ENCODE results near the gene TNFRSF14.
"Not testable (repeated sequence)": the region's sequence is repeated elsewhere in the genome, so short reads cannot be mapped to it uniquely, and the experiment has no call there.

TNFRSF14 gene

DNA sequence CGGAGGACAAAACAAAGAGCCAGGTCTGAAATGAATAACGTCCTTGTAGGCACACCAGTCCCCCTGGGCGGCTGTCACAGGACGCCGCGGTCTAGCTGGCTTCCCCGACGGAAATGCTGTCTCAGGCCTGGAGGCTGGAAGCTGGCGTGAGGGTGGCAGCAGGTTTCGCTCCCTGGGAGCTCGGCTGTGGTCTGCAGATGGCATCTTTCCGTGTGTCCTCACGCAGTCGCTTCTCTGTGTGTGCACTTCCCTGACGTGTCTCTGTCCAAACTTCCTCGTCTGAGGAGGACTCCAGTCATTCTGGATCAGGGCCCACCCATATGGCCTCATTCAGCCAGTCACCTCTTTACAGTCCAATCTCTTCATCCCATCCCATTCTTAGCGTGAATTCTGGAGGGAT, 14.2 kb downstream of the TNFRSF14 start:
- no peak for DNase-seq

GRCh38 chr1:2571348-2571747, 15.2 kb downstream of the TNFRSF14 start:
- no peak for DNase-seq

GRCh38 chr1:2573250-2573920, 17.2 kb downstream of the TNFRSF14 start:
- DNase-seq = no peak

- no peak for DNase-seq
Observed at GRCh38 chr1:2574350-2574749, 18.2 kb downstream of the TNFRSF14 start.

- no peak for DNase-seq
Observed at GRCh38 chr1:2575801-2576663, 19.9 kb downstream of the TNFRSF14 start.

DNA sequence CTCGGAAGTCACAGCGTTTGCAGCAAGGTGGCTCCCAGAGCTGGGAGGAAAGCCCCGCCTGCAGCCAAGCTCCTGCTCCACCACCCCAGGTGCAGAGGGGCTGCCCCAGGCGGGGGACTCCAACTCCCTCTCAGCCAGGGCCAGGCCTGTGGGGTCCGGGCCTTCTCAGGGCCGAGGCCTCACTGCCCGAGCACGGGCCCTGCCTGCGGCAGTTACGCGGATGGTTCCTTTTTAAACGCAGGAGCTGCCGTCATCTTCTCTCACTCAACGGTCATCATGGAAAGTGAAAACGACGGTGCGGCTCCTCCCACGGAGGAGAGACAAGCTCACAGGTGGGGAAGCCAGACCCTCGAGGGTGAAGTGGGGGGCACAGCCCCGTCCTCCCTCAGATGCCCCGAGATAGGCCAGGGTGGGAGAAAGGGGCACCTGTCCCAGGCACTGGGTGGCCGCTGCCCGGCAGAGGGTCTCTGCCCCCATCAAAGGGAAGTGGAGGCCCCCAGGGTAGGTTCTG, 21.4 kb downstream of the TNFRSF14 start:
- not testable (repeated sequence) for DNase-seq

GRCh38 chr1:2578758-2579118, 22.6 kb downstream of the TNFRSF14 start:
- no peak for DNase-seq

DNA sequence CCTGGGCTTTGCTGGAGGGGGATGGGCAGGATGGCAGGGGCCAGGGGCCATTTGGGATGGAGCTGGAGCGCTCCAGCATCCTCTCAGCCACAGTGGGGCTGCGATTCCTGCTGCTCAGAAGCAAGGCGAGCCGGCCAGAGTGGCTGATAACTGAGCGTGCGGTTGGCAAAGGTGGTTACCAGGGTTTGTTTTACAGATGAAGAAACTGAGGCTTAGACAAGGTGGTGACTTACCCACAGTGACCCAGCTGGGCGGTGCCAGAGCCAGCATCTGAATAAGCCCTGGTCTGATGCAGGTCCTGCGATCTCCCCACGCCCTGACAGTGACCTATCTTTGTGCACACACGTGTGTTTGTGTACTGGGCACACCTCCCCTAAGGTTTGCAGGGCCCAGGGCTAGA, 24.5 kb downstream of the TNFRSF14 start:
- no peak for DNase-seq

- DNase-seq = no peak
Observed at GRCh38 chr1:2582391-2582790, 26.2 kb downstream of the TNFRSF14 start.

GRCh38 chr1:2583331-2583791, 27.2 kb downstream of the TNFRSF14 start:
- DNase-seq = no peak

- DNase-seq = no peak
Observed at GRCh38 chr1:2583871-2584351, 27.7 kb downstream of the TNFRSF14 start.

GRCh38 chr1:2584686-2585317, 28.6 kb downstream of the TNFRSF14 start:
- no peak for DNase-seq

GRCh38 chr1:2585318-2586092, 29.3 kb downstream of the TNFRSF14 start:
- DNase-seq = no peak

DNA sequence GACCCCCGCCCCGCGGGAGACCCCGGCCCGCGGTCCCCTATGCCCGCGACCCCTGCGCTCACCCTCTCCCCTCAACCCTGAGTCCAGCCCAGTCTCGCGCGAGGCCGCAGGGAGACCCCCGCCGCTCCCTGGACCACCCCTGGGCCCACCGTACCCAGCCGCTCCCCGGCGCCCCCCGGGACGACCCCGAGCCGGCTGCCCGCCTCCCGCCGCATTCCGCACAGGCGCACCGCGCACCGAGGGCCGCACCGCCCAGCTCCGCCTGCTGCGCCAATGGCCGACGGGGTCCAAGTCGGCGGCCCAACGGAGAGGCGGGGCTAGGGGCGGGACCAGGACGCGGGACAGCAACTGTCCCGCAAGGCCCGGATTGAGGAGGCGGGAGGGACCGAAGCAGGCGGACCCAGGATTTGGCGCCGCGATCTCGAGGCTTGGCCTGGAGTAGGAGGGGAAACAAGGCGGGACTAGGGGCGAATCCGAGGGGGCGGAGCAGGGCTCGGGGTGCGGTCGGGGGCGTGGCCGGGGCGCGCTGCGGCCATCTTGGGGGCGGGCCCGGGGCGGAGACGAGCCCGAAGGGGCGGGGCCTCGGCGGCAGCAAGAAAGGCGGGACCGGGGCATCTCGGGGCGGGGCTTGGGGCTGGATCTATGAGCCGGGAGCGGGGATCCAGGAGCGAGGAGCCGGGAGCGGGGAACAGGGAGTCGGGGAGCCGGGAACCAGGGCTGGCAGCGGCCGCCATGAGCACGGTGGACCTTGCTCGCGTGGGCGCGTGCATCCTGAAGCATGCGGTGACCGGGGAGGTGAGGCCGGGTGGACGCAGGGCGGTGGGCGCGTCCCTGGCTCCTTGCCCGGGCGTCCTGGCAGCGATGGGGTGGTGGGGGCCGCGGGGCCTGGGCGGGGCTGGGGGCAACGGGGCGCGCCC, 30.2 kb downstream of the TNFRSF14 start, which contains the start of gene PRXL2B:
Gene PRXL2B, plus strand, starts transcription at position 624 of the 917 bp plus-strand sequence. Its CDS starts 109 bp downstream, at position 733.
- DNase-seq = peak; percentile 97

- no peak for DNase-seq
Observed at GRCh38 chr1:2587071-2587859, 31.1 kb downstream of the TNFRSF14 start.

GRCh38 chr1:2587860-2588571, 31.8 kb downstream of the TNFRSF14 start:
- DNase-seq = no peak

GRCh38 chr1:2588661-2589430, 32.7 kb downstream of the TNFRSF14 start:
- DNase-seq = no peak

DNA sequence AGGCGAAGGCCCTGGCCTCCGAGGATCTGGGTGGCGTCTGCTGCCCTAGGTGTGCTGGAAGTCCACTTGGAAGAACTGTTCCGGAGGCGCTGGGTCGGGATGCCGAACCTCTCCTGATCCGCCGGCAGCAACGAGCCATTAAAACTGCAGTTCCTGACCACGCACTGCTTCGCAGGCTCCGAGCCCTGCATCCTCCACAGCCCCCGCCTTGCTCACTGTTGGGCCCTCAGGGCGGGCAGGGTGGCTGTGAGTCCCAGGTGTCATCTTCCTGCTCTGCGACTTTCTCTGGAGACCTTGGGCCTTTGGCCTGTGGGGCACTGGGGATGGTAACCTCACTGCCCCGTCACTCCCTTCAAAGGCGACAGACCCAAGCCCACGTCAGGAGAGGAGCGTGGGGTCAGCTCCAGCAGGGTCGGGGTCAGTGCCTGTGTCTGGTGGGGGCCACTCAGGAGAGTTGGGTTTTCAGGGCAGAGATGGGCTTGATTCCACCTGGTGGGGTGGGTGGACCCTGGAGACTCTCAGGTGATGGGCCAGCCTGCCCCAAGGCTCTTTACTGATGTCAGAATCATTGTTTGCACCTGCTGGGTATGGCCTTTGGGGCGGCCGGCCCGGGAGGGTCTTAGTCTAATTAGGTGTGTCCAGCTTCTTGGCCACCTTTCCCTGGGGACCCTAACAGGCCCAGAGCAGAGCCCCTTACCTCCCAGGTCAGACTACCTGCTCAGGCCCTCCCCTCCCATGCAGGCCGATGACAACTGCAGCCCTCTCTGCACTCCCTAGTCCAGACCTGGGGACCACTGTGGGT, 33.5 kb downstream of the TNFRSF14 start:
- no peak for DNase-seq
